GM10248 (cell line): ENCODE measurements around the gene SMPD1.

Experiments
- CTCF ChIA-PET: fragments of 300-600 bp; sonication (Branson Sonifier 250); formaldehyde crosslinking; extraction: SDS; loops from one replicate; lab custom pipeline; 2021; ENCODE audit warnings: antibody characterized with exemption; lab: Yijun Ruan, JAX
- POLR2A ChIA-PET: fragments of 350-650 bp; sonication (Branson Sonifier 250); formaldehyde crosslinking; extraction: SDS; loops from one replicate; lab custom pipeline; 2020; ENCODE audit warnings: antibody characterized with exemption; lab: Yijun Ruan, JAX
- DNase-seq: peaks from one replicate; pipeline ENCODE4 v3.0.0; 2012; ENCODE audit errors: extremely low spot score
- TF ChIP-seq, protein P1 (sequence below): IDR thresholded peaks from 2 replicates; pipeline ENCODE4 v1.5.1; 2012; ENCODE audit warnings: mild to moderate bottlenecking, low read depth; ENCODE audit errors: extremely low read depth, missing control alignments, control extremely low read depth

The SMPD1 gene

DNA sequence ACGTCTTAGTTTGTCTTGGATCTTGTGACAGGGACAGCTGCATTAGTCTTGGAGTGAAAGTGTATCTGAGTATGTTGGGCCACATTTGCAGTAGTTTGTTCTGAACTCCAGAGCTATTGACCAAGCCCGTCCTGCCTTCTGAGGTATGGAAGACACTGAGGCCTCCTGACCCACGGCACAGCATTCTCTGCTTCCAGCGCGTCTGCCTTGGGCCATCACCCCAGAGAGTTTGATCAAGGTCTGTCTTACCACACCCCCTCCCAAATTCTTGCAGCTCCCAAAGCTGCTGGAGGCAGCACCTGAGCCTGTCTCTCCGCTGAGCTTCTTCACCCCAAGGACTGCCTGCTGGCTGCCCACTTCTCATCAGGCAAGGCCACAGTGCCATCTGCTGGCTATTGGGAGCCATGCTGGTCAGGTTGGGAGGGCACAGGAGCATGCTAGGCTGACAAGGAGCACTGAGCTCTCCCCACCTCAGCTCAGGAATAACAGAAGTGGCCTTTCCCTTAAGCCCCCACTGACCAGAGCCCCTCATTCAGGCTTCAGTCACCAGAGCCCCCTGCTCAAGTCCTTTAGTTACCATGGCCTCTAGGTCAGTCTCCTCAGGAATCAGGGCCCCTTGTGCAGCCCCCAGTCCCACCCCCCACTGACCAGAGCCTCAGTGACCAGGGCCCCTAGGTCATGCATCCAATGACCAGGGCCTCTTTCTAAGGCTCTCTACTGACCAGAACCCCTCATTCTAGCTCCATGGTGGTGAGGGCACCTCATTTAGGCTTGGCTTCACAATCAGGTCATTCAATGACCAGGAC, 27.2 kb upstream of the SMPD1 start:
- ChIA-PET CTCF (interaction anchor here (0.6 to 6.7 kb wide), 59 partner anchors 9 to 382 kb away, joined by 3 to 87 read pairs (median 4); partner anchors contain the start of genes APBB1, CAVIN3, CCKBR and FHIP1B), POLR2A (no interaction called here)
- DNase-seq, result peak; percentile 78
- TF ChIP-seq, protein P1, sequence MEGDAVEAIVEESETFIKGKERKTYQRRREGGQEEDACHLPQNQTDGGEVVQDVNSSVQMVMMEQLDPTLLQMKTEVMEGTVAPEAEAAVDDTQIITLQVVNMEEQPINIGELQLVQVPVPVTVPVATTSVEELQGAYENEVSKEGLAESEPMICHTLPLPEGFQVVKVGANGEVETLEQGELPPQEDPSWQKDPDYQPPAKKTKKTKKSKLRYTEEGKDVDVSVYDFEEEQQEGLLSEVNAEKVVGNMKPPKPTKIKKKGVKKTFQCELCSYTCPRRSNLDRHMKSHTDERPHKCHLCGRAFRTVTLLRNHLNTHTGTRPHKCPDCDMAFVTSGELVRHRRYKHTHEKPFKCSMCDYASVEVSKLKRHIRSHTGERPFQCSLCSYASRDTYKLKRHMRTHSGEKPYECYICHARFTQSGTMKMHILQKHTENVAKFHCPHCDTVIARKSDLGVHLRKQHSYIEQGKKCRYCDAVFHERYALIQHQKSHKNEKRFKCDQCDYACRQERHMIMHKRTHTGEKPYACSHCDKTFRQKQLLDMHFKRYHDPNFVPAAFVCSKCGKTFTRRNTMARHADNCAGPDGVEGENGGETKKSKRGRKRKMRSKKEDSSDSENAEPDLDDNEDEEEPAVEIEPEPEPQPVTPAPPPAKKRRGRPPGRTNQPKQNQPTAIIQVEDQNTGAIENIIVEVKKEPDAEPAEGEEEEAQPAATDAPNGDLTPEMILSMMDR, result peak; percentile 86

DNA sequence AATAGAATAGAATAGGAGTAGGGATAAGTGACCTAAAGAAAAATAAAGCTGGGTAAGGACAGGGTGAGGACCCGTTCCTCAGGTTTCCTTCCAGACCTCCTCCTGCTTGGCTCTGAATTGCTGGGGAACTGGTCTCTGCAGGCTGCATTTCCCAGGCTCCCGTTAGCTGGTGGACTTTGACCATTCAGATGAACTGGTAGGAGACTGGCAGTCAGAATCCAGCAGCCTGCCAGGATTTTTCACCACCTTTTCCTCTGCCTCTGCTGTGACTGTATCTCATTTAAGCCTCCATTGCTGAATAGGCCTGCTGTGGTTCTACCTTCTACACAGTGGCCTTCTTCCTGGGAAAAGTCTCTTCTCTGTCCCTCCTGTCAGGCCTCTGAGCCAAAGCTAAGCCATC, 24.6 kb upstream of the SMPD1 start:
- POLR2A ChIA-PET, result no interaction called here
- no peak for DNase-seq
- TF ChIP-seq, protein P1, result no peak
- CTCF ChIA-PET, result interaction anchor here (1.3 to 6.7 kb wide), 2 partner anchors 12 to 80 kb away, joined by 3 to 87 read pairs; no protein-coding TSS in a partner anchor

DNA sequence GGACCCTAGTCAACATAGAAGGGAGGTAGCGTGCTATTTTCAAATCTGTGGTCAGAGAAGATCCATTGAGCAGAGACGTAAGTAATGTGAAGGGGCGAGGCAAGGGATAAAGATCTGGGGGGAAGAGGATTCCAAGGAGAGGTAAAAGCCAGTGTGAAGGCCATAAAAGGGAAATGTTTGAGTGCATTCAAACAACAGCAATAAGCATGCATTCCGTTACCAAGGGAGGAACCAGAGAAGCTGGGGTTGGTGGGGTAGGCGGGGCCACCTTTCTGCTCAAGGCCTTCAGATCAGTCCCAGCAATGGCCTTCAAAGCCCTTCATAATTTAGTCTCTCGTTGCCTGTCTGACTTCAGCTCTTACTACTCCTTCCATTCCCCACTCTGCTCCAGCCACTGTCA, 18.4 kb upstream of the SMPD1 start:
- POLR2A ChIA-PET, result no interaction called here
- TF ChIP-seq, protein P1, result no peak
- CTCF ChIA-PET, result interaction anchor here (1.0 to 2.7 kb wide), 2 partner anchors 9 to 14 kb away, joined by 4 to 26 read pairs; no protein-coding TSS in a partner anchor
- DNase-seq, result no peak

DNA sequence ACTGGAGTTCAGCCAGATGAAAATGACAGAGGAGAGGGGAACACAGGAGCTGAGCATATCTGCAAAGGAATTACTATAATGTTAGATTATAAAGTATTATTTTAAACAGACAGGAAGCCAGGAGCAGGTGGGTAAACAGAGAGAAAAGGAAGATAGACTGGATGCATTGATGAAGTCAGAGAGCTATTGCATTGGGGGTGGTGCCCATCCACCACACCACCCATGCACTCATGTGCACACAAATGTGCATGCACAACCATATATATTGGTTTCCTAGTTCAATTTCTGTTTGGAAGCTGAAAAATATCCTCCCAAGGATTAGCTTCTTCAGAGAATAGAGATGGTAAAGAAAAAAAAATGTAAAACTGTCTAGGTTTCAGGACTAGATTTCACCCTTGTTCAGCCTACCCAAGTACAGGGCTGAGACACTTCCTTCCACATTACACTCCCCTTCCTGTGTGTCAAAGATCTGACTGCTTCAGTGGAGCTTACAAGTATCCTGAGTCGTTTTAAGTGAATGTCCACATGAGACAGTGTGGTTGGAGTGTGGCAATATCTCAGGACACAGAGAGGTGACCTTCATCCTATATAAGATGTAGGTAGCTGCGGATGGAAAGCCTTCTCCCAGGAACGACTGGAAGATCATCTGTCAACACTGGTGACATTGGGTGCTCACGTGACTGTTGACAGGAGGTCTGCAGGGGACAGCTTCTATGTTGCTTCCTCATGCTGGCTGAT, 12.2 kb upstream of the SMPD1 start:
- no peak for DNase-seq
- ChIA-PET CTCF (interaction anchor here (0.8 to 9.5 kb wide), 41 partner anchors 10 to 376 kb away, joined by 3 to 371 read pairs (median 7); partner anchors contain the start of genes APBB1, ARFIP2, DNHD1 and HPX), POLR2A (no interaction called here)
- TF ChIP-seq, protein P1, result no peak

DNA sequence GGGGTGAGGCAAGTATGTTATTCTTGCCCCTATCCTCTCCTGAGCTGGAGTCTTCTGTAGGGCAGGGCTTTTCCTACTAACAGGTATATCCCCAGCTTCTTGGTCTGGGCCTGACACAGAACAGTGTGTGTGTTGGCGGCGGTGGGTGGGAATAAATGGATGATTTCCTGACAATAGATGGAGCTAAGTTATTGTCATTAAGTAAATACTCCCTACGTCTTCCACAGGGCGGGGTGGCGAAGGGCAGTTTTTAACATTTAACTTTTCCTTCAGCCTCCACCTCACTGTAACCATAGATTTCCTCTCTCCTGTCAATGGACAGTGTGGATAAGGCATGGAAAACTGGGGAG, 11.7 kb upstream of the SMPD1 start:
- TF ChIP-seq, protein P1, result no peak
- no peak for DNase-seq
- ChIA-PET POLR2A (interaction anchor here (0.7 kb wide), 1 partner anchor 12 kb away, joined by 10 read pairs; the partner anchor contains the start of gene SMPD1), CTCF (interaction anchor here (0.6 to 9.5 kb wide), 95 partner anchors 9 to 1303 kb away, joined by 3 to 371 read pairs (median 4); partner anchors contain the start of genes APBB1, ARFIP2, CNGA4 and DNHD1)
